K562 (cell line): ENCODE results near the gene COL26A1. TPM values are rescaled to one million over a fixed set of nuclear protein-coding genes. Genes with fewer than 3 reads are reported as not detected.

ENCODE experiments used
- ATAC-seq: fragments of 200-7000 bp; cut with Tn5 transposase; 3 replicates; pipeline ENCODE4 v1.9.1; 2020; ENCODE audit warnings: moderate library complexity
- BruUV-seq: library from RNA; stranded (reverse); fragments of 400-500 nt; replicated peaks from 2 replicates; lab custom pipeline; 2021; lab: Mats Ljungman, UMichigan
- CTCF ChIA-PET: fragments of 300-600 bp; formaldehyde crosslinking; extraction: SDS; loops from one replicate; lab custom pipeline; 2021; ENCODE audit warnings: low intra/inter-chr PET ratio; lab: Yijun Ruan, JAX
- POLR2A ChIA-PET: fragments of 300-600, 350-650 bp; sonication (Branson Sonifier 250); formaldehyde crosslinking; extraction: SDS; loops from one replicate; lab custom pipeline; 2021; ENCODE audit warnings: antibody characterized with exemption, inconsistent platforms; lab: Yijun Ruan, JAX
- DNase-seq, 4 experiments: peaks; one replicate each; pipeline versions ENCODE4 v3.0.0 to v3.0.0-alpha.2; 2011 to 2018; ENCODE audit warnings: low spot score in 3 of 4, mixed read lengths in 3 of 4; ENCODE audit errors: extremely low read depth in 1 of 4
- FAIRE-seq: peaks from 2 replicates; lab custom pipeline; 2011; peaks lifted over from hg19 to GRCh38; lab: Jason Lieb, UNC
- H2AFZ ChIP-seq: 2 replicates; pipeline ENCODE4 v1.6.0; 2011; ENCODE audit warnings: low read depth, low read length, control low read depth, inconsistent platforms
- H3K27ac ChIP-seq: fragments of 200-600 bp; 3 replicates; pipeline ENCODE4 v1.8.0; 2011; ENCODE audit warnings: low read depth, mild to moderate bottlenecking, control low read depth, inconsistent platforms, low read length, moderate library complexity, mixed read lengths; ENCODE audit errors: extremely low read depth
- H3K27me3 ChIP-seq, 2 experiments: fragments of 300-600 bp in 1 of 2; 2 replicates in 1 of 2; 3 replicates in 1 of 2; pipeline versions ENCODE4 v1.6.0 to v1.8.0; 2011; ENCODE audit warnings: inconsistent platforms in 2 of 2, low read length in 2 of 2, mild to moderate bottlenecking in 1 of 2, mixed read lengths in 1 of 2, moderate library complexity in 1 of 2; ENCODE audit not compliant: control insufficient read depth in 2 of 2, insufficient read depth in 2 of 2
- H3K36me3 ChIP-seq: fragments of 300-600 bp; 3 replicates; pipeline ENCODE4 v1.8.0; 2011; ENCODE audit warnings: mild to moderate bottlenecking, low read length, inconsistent platforms; ENCODE audit not compliant: control insufficient read depth, insufficient read depth
- H3K4me1 ChIP-seq, 2 experiments: fragments of 200-600 bp in 1 of 2; replicated peaks in 1 of 2; 2 replicates in 1 of 2; 3 replicates in 1 of 2; pipeline versions ENCODE4 v1.5.1 to v1.8.0; 2011; ENCODE audit warnings: inconsistent platforms in 2 of 2, low read length in 2 of 2, mild to moderate bottlenecking in 1 of 2, mixed read lengths in 1 of 2, moderate library complexity in 1 of 2; ENCODE audit not compliant: control insufficient read depth in 2 of 2, insufficient read depth in 2 of 2
- H3K4me2 ChIP-seq: 2 replicates; pipeline ENCODE4 v1.6.1; 2011; ENCODE audit warnings: low read length, control low read depth, inconsistent platforms, mixed read lengths; ENCODE audit not compliant: insufficient read depth
- H3K4me3 ChIP-seq: fragments of 200-600 bp; sonication (generic), shearing (Covaris generic); 2 replicates; pipeline ENCODE4 v1.5.1; 2016; ENCODE audit warnings: control low read depth, inconsistent platforms
- H3K79me2 ChIP-seq: fragments of 200-600 bp; 3 replicates; pipeline ENCODE4 v1.8.0; 2011; ENCODE audit warnings: low read length, inconsistent platforms; ENCODE audit not compliant: control insufficient read depth, insufficient read depth
- H3K9ac ChIP-seq, 2 experiments: 2 replicates each; pipeline versions ENCODE4 v1.6.0 to v1.6.1; 2011; ENCODE audit warnings: low read depth in 2 of 2, low read length in 2 of 2, control low read depth in 1 of 2, inconsistent platforms in 1 of 2, mild to moderate bottlenecking in 1 of 2, mixed read lengths in 1 of 2; ENCODE audit not compliant: insufficient read depth in 1 of 2
- H3K9me1 ChIP-seq: one replicate; pipeline ENCODE4 v1.6.0; 2011; ENCODE audit warnings: inconsistent platforms, mild to moderate bottlenecking, low read length, moderate library complexity; ENCODE audit not compliant: control insufficient read depth, insufficient read depth
- H3K9me3 ChIP-seq: replicated peaks from 2 replicates; pipeline ENCODE4 v1.5.1; 2011; ENCODE audit warnings: low read depth, low read length, inconsistent platforms; ENCODE audit not compliant: control insufficient read depth, insufficient read depth
- H4K20me1 ChIP-seq: replicated peaks from 2 replicates; pipeline ENCODE4 v1.6.1; 2011; ENCODE audit warnings: low read length, inconsistent platforms, mixed read lengths; ENCODE audit not compliant: control insufficient read depth, insufficient read depth
- EGR1 ChIP-seq: fragments of 450-650 bp; conservative IDR thresholded peaks from 2 replicates; pipeline ENCODE4 v1.6.1; 2017; ENCODE audit warnings: mild to moderate bottlenecking
- GABPB2 ChIP-seq: fragments of 250-450 bp; sonication (Bioruptor Pico); conservative IDR thresholded peaks from 2 replicates; pipeline ENCODE4 v1.5.1; 2021; ENCODE audit warnings: mild to moderate bottlenecking
- NCOA2 ChIP-seq, 2 experiments: fragments of 450-650 bp; IDR thresholded peaks; 2 replicates each; pipeline ENCODE4 v1.6.1; 2018; ENCODE audit warnings: mild to moderate bottlenecking in 2 of 2, moderate library complexity in 1 of 2; ENCODE audit not compliant: partially characterized antibody in 2 of 2
- POLR2AphosphoS5 ChIP-seq: IDR thresholded peaks from 2 replicates; pipeline ENCODE4 v1.6.1; 2011; ENCODE audit warnings: mild to moderate bottlenecking, low read depth, low read length, moderate library complexity; ENCODE audit not compliant: control insufficient read depth, insufficient read depth
- TFE3 ChIP-seq: fragments of 450-650 bp; formaldehyde crosslinking; IDR thresholded peaks from 2 replicates; pipeline ENCODE4 v1.4.0; 2020; ENCODE audit warnings: mild to moderate bottlenecking, mixed read lengths
- XRCC5 ChIP-seq: fragments of 200-400 bp; formaldehyde crosslinking; IDR thresholded peaks from 2 replicates; pipeline ENCODE4 v1.6.1; 2017; ENCODE audit warnings: low read depth, mild to moderate bottlenecking, low read length
- ZNF76 ChIP-seq: fragments of 250-450 bp; sonication (Bioruptor Pico); IDR thresholded peaks from 2 replicates; pipeline ENCODE4 v1.4.0; 2020; ENCODE audit warnings: mild to moderate bottlenecking, moderate library complexity, borderline replicate concordance
- WGBS: fragments of 100-300 bp; shearing (Covaris generic); methylation state at CpG from one replicate; pipeline ENCODE4 v1.1.6; 2016; ENCODE audit warnings: low coverage, mixed read lengths; ENCODE audit not compliant: insufficient coverage; ENCODE audit errors: missing lambda C conversion rate; 5-methylcytosine and 5-hydroxymethylcytosine counted together
- in situ Hi-C: fragments of 300-500 bp; cut with MboI; formaldehyde crosslinking; loops from 4 replicates; pipeline ENCODE4 v1.15.0; 2018; ENCODE audit warnings: inconsistent platforms, mixed read lengths
- intact Hi-C: fragments of 100-400 bp; cut with micrococcal nuclease; formaldehyde crosslinking; loops from 2 replicates; pipeline ENCODE4 v1.14.2; 2022
- polyA plus RNA-seq, 8 experiments: library from polyadenylated mRNA; depleted of rRNA in 4 of 8; stranded (reverse) in 5 of 8; unstranded in 3 of 8; fragments of >200 nt; fragmentation: Nextera tagmentation in 2 of 8; fragmentation: Illumina TruSeq in 1 of 8; extraction: Ambion mirVana in 2 of 8; extraction: Trizol in 1 of 8; gene quantifications; 2 replicates each; pipeline versions ENCODE4 v1.2.1 to v1.2.3, GENCODE V29; 2011 to 2014; ENCODE audit warnings: inconsistent platforms in 1 of 8, missing spikeins in 1 of 8
- total RNA-seq, 7 experiments: library from RNA; depleted of rRNA in 6 of 7; stranded (reverse); fragments of >200 nt in 6 of 7; fragmentation: Illumina TruSeq in 2 of 7; extraction: Trizol in 2 of 7; gene quantifications; 2 replicates each; pipeline versions ENCODE4 v1.2.1 to v1.2.3, GENCODE V29; 2011 to 2021; ENCODE audit warnings: low replicate concordance in 1 of 7
- TF ChIP-seq, protein P1 (sequence below): fragments of 250-450 bp; sonication (Bioruptor Pico); IDR thresholded peaks from 2 replicates; pipeline ENCODE4 v1.5.1; 2021; ENCODE audit warnings: mild to moderate bottlenecking
- TF ChIP-seq, protein P2 (sequence below), 2 experiments: fragments of 450-650 bp; formaldehyde crosslinking in 1 of 2; IDR thresholded peaks; 2 replicates each; pipeline versions ENCODE4 v1.4.0 to v1.6.1; 2014 to 2020; ENCODE audit warnings: mild to moderate bottlenecking in 2 of 2, borderline replicate concordance in 1 of 2, low read depth in 1 of 2

COL26A1 gene
- total and polyA plus RNA-seq, 9 of the 15 experiments (the other 6 are each of a cell fraction or from before 2014, with no cell fraction given): 0.04 to 0.39 (median 0.07) TPM; not detected in 5

GRCh38 chr7:101558742-101559325, 196.2 kb downstream of the COL26A1 start:
- ATAC-seq (peak; percentile 78), FAIRE-seq (no peak), DNase-seq (peak in 3 of 4 experiments; percentile 11 to 30 (median 29))
- Histone ChIP-seq H3K9me3 (no peaks in the 10 kb centered on the region), H2AFZ (no peak overlapping the region), H3K27ac (no peak overlapping the region), H4K20me1 (no peaks in the 10 kb centered on the region), H3K9ac (peak overlapping the region in 1 of 2 experiments; percentile 36; a peak in 1 of 4 replicates), H3K79me2 (no peaks in the 10 kb centered on the region), H3K4me3 (no peak overlapping the region), H3K36me3 (no peaks in the 10 kb centered on the region), H3K9me1 (no peaks in the 10 kb centered on the region), H3K27me3 (peaks cover 7 to 60% of the 10 kb centered on the region in 2 experiments; a peak in 3 of 5 replicates), H3K4me2 (no peak overlapping the region), H3K4me1 (peaks cover 0 to 10% of the 10 kb centered on the region in 2 experiments; a peak in 2 of 5 replicates)
- in situ Hi-C loops (no loop called here), intact Hi-C loops (no loop called here)
- WGBS: 2% methylated on average over 9 of the region's 9 CpGs
- no TSS peak for BruUV-seq
- CTCF ChIA-PET: interaction anchor here (0.6 kb wide), 1 partner anchor 831 kb away, joined by 3 read pairs; no protein-coding TSS in a partner anchor
- POLR2A ChIA-PET: interaction anchor here (0.5 to 1.1 kb wide), 2 partner anchors 8 to 20 kb away, joined by 3 to 4 read pairs; no protein-coding TSS in a partner anchor
- TF ChIP-seq, protein P1, sequence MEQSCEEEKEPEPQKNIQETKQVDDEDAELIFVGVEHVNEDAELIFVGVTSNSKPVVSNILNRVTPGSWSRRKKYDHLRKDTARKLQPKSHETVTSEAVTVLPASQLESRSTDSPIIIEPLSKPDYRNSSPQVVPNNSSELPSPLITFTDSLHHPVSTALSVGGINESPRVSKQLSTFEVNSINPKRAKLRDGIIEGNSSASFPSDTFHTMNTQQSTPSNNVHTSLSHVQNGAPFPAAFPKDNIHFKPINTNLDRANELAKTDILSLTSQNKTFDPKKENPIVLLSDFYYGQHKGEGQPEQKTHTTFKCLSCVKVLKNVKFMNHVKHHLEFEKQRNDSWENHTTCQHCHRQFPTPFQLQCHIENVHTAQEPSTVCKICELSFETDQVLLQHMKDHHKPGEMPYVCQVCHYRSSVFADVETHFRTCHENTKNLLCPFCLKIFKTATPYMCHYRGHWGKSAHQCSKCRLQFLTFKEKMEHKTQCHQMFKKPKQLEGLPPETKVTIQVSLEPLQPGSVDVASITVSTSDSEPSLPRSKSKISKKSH (CRISPR knock-in tag): no peak
- TF ChIP-seq GABPB2 (CRISPR knock-in tag): no peak
- no peak for TF ChIP-seq TFE3 (CRISPR knock-in tag)
- TF ChIP-seq XRCC5: no peak
- TF ChIP-seq, protein P2, sequence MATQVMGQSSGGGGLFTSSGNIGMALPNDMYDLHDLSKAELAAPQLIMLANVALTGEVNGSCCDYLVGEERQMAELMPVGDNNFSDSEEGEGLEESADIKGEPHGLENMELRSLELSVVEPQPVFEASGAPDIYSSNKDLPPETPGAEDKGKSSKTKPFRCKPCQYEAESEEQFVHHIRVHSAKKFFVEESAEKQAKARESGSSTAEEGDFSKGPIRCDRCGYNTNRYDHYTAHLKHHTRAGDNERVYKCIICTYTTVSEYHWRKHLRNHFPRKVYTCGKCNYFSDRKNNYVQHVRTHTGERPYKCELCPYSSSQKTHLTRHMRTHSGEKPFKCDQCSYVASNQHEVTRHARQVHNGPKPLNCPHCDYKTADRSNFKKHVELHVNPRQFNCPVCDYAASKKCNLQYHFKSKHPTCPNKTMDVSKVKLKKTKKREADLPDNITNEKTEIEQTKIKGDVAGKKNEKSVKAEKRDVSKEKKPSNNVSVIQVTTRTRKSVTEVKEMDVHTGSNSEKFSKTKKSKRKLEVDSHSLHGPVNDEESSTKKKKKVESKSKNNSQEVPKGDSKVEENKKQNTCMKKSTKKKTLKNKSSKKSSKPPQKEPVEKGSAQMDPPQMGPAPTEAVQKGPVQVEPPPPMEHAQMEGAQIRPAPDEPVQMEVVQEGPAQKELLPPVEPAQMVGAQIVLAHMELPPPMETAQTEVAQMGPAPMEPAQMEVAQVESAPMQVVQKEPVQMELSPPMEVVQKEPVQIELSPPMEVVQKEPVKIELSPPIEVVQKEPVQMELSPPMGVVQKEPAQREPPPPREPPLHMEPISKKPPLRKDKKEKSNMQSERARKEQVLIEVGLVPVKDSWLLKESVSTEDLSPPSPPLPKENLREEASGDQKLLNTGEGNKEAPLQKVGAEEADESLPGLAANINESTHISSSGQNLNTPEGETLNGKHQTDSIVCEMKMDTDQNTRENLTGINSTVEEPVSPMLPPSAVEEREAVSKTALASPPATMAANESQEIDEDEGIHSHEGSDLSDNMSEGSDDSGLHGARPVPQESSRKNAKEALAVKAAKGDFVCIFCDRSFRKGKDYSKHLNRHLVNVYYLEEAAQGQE (IDR thresholded peaks at IDR 0.05; ENCODE audit: borderline replicate concordance): 0 out of 2 replicates have a peak, but pooled peaks have one; percentile 13
- TF ChIP-seq, protein P2 (CRISPR knock-in tag; IDR thresholded peaks at IDR 0.05; ENCODE audit: low read depth): no peak
- no peak for TF ChIP-seq NCOA2 (IDR thresholded peaks at IDR 0.05; ENCODE audit: partially characterized antibody in 2 of 2)
- TF ChIP-seq EGR1: no peak
- TF ChIP-seq ZNF76 (CRISPR knock-in tag): no peak
- no peak for TF ChIP-seq POLR2AphosphoS5
